NB4 (cell line): ENCODE measurements around the gene PRKD3.

Experiments
- MYC ChIP-seq: IDR thresholded peaks from 2 replicates; pipeline ENCODE4 v1.6.1; 2011; ENCODE audit warnings: low read depth, low read length
- POLR2A ChIP-seq: IDR thresholded peaks from 2 replicates; pipeline ENCODE4 v1.6.1; 2011; ENCODE audit warnings: mild to moderate bottlenecking; ENCODE audit not compliant: insufficient read length; ENCODE audit errors: extremely low read depth
- TF ChIP-seq, protein P1 (sequence below): IDR thresholded peaks from one replicate; pipeline ENCODE4 v1.5.1; 2012; ENCODE audit warnings: low read depth, low read length

DNA sequence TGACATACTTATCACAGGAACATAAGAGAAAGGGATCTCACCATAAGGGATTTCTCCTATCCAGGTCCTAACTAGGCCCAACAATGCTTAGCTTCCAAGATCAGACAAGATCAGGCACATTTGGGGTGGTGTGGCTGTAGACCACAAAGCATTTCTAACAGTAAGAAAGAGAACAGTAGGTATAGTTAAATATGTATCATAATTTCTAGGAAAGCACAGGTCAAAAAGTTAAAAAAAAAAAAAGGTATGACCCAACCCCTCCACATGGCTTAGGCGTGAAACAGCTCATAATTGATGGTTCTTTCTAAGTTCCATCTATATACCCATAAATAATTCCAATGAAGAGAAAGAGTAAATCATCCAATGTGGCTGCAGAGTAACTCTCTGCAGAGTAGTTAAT is 6.9 kb downstream of the PRKD3 start:
- TF ChIP-seq, protein P1, sequence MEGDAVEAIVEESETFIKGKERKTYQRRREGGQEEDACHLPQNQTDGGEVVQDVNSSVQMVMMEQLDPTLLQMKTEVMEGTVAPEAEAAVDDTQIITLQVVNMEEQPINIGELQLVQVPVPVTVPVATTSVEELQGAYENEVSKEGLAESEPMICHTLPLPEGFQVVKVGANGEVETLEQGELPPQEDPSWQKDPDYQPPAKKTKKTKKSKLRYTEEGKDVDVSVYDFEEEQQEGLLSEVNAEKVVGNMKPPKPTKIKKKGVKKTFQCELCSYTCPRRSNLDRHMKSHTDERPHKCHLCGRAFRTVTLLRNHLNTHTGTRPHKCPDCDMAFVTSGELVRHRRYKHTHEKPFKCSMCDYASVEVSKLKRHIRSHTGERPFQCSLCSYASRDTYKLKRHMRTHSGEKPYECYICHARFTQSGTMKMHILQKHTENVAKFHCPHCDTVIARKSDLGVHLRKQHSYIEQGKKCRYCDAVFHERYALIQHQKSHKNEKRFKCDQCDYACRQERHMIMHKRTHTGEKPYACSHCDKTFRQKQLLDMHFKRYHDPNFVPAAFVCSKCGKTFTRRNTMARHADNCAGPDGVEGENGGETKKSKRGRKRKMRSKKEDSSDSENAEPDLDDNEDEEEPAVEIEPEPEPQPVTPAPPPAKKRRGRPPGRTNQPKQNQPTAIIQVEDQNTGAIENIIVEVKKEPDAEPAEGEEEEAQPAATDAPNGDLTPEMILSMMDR: no peak
- TF ChIP-seq POLR2A (no peak), MYC (no peak)
